SK-N-SH treated with all-trans-retinoic acid at 6 μM for 48 hours (cell line): Measurements from ENCODE around the gene AVPI1.

Experiments used
- ISL1 ChIP-seq: fragments of 250-450 bp; sonication (Bioruptor Pico); IDR thresholded peaks from 2 replicates; pipeline ENCODE4 v2.1.2; 2022; ENCODE audit warnings: mild to moderate bottlenecking, moderate library complexity
- RARB ChIP-seq: fragments of 250-450 bp; sonication (Bioruptor Pico); IDR thresholded peaks from 2 replicates; pipeline ENCODE4 v1.8.0; 2021; ENCODE audit warnings: mild to moderate bottlenecking, moderate library complexity
- ZFP30 ChIP-seq: fragments of 450-650 bp; formaldehyde crosslinking; IDR thresholded peaks from 2 replicates; pipeline ENCODE4 v1.5.0; 2022; ENCODE audit warnings: mild to moderate bottlenecking, moderate library complexity

- TF ChIP-seq RARB (CRISPR knock-in tag) (no peak), ISL1 (no peak), ZFP30 (no peak)
Observed at GRCh38 chr10:97687785-97688781, 1.0 kb upstream of the AVPI1 start.
